GM18858 (cell line): ENCODE measurements around the gene ZACN.
"Not testable (repeated sequence)": the region's sequence is repeated elsewhere in the genome, so short reads cannot be mapped to it uniquely, and the experiment has no call there.

Source experiments
- ATAC-seq: cut with Tn5 transposase; IDR thresholded peaks from one replicate; pipeline ENCODE4 v1.9.1; 2021; ENCODE audit not compliant: unreplicated experiment

Gene ZACN

DNA sequence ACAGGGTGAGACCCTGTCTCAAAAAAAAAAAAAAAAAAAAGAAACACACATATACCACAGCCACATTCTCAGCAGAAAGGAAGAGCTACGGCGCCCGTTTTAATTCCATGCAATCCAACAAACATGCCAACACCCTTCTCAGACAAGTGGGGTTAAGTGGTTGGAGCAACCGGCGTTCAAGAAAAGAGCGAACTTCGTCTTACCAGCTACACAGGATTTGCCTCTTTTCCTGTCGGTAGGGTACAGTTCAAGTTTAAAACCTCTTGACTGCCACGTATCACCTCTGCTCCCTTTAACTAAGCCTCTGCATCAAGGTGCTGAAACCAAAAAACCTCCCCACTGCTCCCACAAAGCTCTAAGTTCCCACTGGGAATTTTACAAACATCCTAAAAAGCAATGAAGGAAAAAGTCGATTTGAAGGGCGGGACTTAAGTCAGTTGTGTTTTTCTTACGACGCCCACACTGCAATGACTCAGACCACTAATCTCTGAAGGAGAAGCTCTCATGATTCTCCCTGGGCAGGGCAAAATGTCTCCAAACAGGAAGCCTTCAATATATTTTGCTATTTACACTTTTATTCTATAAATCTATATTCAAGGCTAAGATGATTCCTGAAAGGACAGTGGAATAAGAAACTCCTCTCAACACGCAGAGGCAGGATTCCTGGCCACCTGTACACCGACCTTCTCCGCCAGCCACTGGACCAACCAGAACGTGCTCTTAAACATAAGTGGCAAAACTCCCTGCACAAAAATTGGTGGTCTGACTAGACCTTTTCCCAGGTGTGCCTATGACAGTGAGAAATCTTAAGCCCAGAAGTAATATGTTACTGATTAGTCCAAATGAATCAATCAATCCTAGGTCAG is 25.5 kb upstream of the ZACN start:
- ATAC-seq, result no peak

DNA sequence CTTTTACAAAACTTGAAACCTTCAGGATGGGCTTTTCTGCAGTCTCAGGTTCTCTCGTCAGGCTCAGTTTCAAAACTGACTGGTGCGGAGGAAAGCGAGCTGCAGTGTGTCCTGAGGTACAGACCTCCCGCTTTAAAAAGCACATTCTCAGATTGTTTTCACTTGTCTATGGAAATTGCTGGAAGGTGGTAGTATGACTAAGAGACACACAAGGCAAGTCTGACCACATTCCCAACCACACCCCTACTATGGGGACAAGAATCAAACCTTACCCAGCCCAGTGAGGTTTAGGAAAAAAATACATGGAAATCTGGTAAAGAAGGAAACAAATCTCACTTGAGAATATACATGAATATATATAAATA is 24.9 kb upstream of the ZACN start:
- no peak for ATAC-seq

DNA sequence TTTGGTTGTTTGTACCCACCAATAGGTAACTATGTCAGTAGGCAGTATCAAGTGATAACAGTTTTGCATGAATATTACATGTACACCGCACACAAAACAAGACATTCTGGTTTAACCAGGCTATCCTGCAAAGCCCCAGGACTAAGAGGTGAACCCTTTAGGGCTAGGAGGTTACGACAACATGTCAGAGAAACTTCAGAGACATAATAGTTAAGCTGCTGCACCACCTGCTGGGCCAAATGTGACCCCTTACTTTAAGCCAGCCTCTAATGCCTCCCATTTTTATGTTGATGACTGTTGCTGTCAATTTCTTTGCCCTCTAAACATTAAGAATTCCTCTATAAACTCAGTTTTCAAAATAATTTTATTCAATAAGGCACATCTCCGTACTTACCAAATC is 22.1 kb upstream of the ZACN start:
- ATAC-seq, result no peak

DNA sequence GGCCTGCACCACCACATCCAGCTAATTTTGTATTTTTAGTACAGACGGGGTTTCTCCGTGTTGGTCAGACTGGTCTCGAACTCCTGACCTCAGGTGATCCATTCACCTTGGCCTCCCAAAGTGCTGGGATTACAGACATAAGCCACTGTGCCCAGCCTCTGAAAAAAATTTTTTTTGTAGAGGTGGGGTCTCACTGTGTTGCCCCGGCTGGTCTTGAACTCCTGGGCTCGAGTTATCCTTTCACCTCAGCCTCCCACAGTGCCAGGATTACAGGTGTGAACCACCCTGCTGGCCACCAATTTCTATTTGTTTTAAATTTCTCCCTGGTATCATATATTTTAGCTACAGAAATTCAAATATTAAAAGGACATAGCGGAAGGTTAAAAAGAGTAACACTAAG is 20.7 kb upstream of the ZACN start:
- not testable (repeated sequence) for ATAC-seq

DNA sequence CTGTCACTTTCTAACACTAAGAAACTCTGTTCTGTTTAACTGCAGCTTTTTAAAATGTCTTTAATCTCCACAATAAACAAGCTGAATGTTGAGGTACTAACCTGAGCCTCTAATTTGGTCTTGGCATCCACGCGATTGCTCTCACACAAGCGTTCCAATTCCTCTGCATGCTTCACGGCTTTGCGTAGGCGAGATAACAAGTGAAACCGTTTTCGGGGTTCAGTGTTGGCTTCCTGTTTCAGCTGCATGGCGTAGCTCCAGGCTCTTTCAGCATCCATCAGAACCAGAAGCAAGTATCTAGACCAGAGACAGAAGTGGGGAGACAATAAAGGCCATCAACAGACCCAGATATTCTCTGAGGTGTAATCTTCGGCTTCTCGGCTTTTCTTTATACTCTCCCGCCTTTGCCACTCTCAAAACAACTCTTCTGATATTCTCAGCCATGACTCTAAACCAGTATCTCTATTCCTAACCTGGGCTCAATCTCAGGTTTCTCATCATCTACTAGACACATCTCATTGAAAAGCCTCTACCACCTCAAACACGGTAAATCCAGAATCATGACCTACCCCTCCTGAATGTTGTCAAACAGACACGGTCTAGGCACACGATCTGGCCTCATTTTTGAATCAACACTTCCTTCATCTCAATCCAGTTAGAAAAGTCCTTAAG is 15.0 kb upstream of the ZACN start:
- ATAC-seq, result no peak

DNA sequence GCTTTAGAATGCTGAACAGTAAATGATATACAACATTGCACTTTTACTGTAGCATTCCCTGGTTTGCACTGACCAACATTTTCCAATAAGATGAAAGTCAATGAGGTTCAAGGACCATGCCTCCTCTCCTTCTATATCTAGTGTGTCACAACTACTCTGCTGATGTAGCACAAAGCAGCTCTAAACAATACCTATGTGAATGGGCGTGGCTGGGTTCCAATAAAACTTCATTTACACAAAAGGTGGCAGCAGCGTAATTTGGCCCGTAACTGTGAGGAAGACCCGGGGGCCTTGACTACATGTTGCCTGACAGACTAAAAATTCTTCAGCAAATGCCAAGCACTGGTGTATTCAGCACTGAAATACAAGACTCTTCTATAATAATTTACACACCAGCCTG is 13.2 kb upstream of the ZACN start:
- no peak for ATAC-seq

DNA sequence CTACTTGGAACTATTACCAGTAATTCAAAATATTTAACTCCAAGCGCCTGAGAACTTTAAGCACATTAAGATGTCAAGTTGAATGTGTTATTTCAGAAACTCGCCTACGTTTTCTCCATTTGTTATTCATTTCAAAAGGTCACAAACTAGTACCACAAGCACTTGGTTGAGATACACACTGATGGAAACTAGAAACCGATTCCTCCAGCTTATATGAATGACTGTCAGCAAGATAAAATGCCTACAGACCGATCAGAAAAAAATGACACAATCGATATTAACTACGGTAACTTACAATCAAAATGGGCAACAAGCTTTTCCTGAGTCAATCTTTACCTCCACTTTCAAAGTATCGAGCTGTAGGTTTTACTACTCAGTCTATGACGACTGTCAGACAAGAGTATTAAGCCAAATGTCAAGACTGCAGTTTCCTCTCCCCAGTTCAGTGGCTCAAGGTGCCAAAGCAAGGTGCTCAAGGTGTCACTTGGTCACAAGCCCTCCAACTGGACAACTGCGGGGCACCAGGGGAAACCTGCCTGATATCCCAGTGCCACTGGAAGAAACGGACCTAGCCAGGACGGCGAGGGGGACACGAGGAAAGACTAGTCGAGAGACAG is 7.3 kb upstream of the ZACN start:
- ATAC-seq, result no peak

DNA sequence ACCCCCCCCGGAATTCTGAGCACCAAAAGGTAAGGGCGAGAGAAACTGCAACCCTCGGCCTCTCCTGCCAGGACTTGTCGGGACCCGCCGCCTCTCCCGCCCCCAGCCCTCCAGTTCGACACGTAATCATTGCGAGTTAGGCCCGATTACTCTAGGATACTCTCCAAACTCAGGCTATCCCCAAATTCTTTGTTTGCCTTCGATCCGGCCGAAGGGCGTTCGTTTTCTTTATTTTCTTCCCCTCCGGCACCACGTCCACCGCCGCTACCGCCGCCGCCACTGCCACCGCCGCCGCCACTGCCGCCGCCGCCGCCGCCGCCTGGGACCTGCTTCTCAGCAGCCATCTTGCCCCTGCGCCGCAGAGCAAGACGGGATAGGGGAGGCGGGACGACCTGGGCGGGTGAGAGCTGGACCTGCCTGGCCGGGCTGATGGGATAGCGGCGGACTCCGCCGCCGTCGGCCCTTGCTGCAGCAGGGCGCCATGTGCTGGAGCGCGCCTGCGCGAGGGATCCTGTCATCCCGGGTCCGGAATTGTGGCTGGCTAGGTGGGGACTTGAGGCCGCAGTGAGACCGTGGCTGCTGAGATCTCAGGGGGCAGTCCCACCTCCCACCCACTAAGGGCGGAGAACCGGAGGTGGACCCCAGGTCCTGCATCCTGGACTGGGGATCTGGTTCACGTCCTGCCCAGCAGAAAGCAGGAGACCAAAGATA is 6.7 kb upstream of the ZACN start, which contains the start of gene SRP68:
SRP68 (minus strand) TSS at position 370 of the 711 bp plus-strand sequence; CDS start at position 344, 26 bp downstream.
- peak; percentile 56 for ATAC-seq

DNA sequence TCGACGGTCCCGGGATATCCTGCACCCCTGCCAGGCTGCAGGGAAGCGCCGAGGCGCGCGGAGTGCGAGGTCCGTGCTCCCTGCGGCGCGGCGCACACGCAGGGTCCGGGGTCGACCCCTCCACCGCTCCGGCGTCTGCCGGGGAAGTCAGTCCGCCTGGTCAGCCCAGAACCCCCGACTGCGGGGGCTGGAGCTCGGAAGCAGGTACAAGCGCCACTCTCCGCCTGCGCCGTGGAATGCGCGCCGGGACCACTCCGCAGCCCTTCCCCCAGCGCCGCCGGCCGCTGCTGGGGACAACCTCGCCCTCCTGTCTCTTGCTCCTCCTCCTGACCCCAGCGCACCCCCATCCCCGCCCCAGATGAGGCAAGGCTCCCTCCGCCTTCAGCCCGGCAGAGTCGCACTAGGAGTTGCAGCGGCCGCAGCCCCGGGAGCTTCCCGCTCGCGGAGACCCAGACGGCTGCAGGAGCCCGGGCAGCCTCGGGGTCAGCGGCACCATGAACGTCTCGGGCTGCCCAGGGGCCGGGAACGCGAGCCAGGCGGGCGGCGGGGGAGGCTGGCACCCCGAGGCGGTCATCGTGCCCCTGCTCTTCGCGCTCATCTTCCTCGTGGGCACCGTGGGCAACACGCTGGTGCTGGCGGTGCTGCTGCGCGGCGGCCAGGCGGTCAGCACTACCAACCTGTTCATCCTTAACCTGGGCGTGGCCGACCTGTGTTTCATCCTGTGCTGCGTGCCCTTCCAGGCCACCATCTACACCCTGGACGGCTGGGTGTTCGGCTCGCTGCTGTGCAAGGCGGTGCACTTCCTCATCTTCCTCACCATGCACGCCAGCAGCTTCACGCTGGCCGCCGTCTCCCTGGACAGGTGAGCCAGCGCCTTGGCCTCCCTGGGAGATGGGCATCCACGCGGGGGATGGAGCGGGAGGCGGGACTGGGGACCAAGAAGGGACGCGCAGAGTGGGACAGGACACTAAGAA is 4.3 kb upstream of the ZACN start, which contains the start of gene GALR2:
GALR2 (plus strand) TSS at position 392 of the 974 bp plus-strand sequence; CDS start at position 495, 103 bp downstream.
- ATAC-seq, result no peak

DNA sequence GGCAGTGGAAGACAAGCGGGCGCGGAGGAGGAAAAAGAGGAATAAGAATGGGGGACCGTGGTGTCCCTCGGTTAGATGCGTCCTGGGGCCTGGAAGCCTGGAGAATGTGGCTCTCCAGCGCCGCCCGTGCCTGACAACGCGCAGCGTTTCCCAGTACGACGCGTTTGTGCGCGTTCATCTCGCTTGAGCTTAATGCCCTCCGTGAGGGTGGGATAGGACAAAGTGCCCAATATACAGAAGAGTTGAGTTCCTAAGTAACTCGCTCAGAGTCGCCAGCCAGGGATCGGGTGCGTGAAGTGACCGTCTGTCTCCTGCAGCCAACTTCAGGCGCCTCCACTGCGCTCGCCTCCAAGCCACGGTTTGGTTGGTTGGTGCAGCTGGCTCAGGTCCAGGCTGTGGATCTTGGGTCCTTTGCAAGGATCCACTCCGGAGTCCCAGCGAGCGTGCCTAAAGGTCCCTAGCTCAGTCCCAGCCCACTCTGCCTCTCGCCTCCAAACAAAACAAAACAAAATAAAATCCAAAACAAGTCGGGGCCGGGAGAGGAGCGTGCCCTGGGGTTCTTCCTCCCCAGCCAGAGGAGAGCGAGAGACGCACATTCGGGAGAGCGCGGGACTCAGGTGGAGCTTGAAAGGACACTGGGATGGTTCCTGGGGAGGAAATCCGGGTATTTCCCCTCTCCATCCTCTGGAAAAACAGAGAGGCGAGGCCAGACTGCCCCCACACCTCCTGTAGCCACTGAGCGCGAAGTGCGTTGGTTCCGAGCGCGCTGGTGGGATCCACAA is 3.4 kb upstream of the ZACN start:
- no peak for ATAC-seq

DNA sequence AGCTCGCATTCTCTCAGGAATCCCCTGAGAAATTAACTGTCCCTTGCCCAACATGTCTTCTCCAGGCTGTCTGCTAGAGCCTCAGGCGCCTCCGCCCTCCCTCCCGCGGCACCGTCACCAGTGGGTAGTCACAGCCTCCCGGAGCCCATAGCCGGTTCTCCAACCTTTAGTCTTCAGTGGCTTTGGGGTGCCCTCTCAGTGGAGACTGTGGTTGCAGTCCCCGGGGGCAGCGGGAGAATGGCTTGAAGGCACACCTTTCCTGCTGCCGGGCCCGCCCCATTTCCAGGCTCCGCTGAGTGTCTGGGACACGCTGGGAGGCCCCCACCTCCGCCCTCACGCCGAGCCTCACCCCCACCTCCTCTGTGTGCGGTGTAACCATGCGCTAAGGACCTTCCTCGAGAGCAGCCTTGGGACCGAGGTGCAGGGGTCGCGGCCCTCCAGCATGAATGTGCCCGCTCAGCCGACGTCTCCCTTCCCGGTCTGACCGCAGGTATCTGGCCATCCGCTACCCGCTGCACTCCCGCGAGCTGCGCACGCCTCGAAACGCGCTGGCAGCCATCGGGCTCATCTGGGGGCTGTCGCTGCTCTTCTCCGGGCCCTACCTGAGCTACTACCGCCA is 2.7 kb upstream of the ZACN start:
- no peak for ATAC-seq

DNA sequence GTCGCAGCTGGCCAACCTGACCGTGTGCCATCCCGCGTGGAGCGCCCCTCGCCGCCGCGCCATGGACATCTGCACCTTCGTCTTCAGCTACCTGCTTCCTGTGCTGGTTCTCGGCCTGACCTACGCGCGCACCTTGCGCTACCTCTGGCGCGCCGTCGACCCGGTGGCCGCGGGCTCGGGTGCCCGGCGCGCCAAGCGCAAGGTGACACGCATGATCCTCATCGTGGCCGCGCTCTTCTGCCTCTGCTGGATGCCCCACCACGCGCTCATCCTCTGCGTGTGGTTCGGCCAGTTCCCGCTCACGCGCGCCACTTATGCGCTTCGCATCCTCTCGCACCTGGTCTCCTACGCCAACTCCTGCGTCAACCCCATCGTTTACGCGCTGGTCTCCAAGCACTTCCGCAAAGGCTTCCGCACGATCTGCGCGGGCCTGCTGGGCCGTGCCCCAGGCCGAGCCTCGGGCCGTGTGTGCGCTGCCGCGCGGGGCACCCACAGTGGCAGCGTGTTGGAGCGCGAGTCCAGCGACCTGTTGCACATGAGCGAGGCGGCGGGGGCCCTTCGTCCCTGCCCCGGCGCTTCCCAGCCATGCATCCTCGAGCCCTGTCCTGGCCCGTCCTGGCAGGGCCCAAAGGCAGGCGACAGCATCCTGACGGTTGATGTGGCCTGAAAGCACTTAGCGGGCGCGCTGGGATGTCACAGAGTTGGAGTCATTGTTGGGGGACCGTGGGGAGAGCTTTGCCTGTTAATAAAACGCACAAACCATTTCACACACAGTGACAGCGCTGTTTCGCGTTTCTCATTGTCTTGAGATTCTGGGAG is 2.0 kb upstream of the ZACN start:
- no peak for ATAC-seq

DNA sequence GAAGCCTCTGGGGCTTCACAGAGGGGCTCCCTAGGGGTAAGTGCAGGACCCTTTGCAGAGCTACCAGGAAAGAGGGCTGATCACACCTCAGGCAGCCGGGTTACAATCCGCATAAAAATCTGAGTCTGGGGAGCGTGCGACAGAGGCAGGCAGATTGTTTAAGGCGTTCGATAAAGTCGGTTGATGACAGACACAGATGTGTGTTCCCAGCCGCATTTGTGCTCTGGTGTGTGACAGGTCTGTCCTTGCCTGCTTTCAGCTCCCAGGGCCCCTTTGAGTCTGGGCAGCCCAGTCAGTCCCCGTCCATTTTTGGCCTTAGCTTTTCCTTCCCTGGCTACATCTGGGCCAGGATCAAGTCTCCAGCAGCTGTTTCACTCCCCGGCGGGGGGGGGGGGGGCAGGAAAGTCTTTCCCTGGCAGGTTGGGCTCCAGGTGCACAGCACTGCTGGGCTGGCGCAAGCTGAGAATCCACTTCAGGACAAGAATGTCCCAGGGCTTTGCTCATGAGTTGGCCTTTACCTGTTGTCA is 1.3 kb upstream of the ZACN start:
- no peak for ATAC-seq

DNA sequence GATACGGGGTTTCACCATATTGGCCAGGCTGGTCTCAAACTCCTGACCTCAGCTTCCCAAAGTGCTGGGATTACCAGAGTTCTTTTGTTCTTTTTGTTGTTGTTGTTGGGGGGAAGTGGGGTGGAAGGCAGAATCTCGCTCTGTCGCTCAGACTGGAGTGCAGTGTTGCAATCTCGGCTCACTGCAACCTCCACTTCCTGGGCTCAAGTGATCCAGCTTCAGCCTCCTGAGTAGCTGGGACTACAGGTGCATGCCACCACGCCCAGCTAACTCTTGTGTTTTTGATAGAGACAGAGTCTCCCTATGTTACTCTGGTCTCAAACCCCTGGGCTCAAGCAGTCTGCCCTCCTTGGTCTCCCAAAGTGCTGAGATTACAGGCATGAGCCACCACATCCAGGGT is 612 bp upstream of the ZACN start:
- ATAC-seq, result not testable (repeated sequence)

DNA sequence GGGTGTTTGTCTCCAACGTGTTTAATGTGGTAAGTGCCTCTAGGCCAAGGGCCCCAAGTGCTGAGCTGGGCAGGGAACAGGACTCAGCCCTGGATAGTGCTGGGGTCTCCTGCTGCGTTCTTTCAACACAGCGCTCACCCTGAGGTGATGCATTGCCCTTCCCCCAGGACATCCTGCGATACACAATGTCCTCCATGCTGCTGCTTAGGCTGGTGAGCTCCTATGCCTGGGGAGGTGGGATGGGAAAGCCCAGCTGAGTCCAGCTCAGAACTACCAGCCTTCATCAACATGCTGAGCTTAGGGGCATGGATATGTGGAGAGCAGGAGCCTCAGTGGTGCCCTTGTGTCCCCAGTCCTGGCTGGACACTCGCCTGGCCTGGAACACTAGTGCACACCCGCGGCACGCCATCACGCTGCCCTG is 563 bp downstream of the ZACN start:
- no peak for ATAC-seq

DNA sequence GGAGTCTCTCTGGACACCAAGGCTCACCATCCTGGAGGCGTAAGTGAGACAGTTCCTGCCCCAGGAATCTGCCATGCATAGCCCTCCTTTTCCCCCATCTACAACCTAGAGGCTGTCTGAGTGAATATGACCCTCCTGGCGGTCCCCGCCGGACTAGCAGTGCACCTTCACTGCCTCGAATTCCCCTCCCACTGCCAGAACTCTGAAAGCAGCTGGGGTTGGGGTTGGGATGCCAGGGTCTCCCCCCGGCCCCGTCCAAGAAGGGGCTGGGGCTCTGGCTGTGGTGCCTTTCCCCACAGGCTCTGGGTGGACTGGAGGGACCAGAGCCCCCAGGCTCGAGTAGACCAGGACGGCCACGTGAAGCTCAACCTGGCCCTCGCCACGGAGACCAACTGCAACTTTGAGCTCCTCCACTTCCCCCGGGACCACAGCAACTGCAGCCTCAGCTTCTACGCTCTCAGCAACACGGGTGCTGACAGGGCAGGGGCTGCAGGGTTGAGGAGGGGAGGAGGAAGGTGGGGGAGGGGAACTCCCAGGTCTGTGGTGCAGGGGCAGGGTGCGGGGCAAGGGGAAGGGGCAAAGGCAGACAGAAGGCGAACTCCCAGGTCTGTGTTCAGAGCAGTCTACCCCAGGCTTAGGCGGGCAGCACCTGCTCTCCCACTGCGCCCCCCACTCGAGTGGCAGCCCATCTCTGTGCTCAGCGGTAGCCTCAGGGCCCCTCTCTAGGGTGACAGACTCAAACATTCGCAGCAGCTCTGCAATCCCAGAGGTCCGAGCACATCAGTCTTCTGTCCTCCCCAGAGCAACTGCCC is 1.2 kb downstream of the ZACN start:
- ATAC-seq, result no peak

DNA sequence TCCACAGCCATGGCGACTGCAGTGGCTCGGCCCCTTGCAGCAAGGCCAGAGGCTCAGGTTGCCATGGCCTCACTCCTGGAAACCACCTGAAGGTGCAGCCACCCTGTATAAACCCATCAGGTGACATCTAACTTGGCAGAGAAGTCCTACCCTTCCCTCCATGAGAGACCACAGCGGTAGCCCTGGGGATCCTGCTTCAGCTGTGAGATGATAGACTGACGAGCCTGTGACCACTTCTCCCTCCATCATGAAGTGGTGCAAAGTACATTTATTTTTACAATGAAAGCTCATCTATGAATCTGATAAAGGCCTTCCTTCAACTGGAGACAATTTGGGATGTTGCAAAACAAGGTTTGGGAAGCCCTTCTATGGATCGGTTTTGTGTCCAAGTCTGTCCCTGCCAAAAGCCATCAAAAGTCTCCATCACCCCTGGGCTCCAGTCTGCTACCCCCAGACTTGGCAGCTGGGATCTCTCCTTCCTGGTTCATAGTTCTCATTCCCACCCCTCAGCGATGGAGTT is 1.8 kb downstream of the ZACN start:
- ATAC-seq, result no peak
